Stimulated activated CD4-positive, alpha-beta T cell treated with anti-CD3 and anti-CD28 coated beads, TNF-alpha, amount 100 ng/mL, for 4 hours (primary cell): ENCODE measurements around the gene STPG3.

Experiments used
- DNase-seq, 3 experiments: peaks; one replicate each; pipeline ENCODE4 v3.0.0-alpha.2; 2020; ENCODE audit warnings: low read depth in 3 of 3

The STPG3 gene

GRCh38 chr9:137265496-137266161, 14.5 kb downstream of the STPG3 start:
- DNase-seq, result no peak

DNA sequence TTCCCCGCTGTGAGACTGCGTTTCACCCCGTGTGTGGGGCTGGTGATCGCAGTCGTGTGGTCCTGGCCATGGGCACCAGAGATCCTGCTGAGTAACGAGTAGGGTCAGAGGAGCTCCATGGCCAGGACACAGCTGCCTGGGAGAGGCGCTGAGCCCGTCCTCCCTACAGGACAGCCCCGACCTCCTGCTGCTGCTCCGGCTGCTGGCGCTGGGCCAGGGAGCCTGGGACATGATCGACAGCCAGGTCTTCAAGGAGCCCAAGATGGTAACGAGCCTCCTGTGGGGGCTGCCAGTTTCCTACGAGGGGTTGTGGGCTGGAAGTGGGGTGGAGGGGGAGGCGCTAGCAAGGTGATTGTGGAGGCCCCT, 15.1 kb downstream of the STPG3 start:
- no peak for DNase-seq

DNA sequence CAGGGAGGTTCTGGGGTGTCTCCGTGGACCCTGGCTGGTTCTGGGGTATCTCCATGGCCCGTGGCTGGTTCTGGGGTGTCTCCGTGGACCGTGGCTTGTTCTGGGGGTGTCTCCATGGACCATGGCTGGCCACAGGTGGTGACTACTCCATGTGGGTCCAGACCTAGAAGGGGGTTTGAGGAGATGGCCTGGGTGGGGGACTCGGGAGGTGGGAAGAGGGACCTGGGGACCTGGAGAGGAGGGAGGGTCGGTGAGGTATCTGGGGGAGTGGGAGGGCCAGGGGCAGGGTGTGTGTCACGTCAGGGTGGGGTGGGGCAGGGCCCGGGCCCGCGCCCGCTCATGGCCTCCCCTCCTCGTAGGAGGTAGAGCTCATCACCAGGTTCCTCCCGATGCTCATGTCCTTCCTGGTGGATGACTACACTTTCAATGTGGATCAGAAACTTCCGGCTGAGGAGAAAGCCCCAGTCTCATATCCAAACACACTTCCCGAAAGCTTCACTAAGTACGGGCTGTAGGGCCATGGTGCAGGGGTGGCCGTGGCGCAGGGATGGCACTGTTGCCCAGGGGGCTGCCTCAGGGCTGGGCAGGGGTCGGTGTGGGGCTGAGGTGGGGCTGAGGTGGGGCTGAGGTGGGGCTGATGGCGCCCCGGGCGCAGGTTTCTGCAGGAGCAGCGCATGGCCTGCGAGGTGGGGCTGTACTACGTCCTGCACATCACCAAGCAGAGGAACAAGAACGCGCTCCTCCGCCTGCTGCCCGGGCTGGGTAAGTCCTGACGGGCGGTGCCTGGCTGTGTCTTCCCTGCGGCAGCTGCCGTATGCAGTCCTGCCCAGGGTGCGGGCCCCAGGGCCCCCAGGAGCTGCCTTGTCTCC, 15.7 kb downstream of the STPG3 start:
- DNase-seq, result no peak

DNA sequence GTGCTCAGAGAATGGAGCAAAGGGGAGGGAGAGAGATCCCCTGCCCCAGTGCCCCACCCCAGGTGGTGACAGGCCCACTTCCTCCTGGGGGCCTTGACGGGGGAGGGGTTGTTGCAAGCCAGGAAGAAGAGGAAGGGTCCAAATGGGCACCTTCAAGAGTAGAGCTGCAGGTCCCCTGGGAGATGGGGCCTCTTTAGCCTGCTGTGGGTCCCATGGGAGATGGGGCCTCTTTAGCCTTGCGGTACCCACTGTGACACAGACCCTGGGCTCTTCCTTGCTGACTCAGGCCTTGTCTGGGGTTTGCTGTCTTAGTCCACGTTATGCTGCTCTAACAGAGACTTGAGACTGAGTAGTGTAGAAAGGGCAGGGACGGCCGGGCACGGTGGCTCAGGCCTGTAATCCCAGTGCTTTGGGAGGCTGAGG, 16.9 kb downstream of the STPG3 start:
- DNase-seq, result no peak

- no peak for DNase-seq
Observed at GRCh38 chr9:137268538-137269201, 17.6 kb downstream of the STPG3 start.

GRCh38 chr9:137269231-137269772, 18.2 kb downstream of the STPG3 start:
- DNase-seq, result no peak

DNA sequence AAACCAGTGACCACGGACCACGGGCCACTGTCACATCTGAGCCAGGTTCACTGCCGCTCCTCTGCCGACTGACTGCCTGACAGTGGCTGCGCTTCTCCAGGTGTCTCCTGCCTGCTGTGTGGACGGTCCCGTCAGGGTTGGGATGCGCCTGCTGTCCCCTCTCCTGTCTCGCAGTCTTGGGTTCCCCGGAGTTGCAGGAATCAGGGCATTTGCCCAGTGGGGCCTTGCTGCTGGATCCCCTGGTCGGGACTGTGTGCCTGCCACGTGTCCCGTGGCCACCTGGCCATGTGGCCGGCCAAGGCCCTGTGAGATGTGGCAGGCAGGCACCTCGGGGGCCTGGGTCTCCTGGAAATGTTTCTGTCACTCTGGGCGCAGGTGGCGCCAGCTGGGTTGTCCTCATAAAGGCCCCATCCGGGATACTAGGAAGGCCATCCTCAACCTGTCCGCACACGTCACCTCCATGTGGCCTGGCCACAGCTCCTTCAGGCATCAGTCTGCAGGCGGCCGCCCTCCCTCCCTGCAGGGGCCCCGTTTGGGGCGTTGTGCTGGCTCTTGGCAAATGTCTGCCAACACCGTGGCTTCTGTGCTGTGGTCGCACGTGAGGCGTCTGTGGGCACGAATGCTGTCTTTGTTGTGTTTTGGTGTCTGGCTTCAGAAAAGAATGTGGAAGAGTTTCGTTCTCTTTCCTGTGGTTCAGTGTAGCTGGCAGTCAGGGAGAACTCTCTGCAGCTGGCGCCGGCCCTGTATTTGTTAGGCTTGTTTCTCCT, 20.0 kb downstream of the STPG3 start:
- no peak for DNase-seq

DNA sequence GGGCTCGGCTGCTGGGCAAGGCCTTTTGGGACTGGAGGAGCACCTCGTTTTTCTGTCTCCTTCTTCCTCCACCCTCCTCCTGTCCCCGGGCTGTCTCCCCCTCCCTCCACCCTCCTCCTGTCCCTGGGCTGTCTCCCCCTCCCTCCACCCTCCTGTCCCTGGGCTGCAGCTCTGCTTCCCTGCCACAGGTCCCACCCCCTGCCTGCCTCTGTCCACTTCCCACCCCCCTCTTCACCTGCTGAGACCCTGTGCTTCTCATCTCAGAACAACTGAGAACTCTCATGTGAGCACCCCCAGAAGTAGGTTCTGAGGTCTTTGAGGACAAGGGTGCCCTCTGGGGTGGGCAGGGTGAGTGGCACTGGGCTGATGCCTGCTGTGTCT, 20.6 kb downstream of the STPG3 start:
- DNase-seq, result no peak

DNA sequence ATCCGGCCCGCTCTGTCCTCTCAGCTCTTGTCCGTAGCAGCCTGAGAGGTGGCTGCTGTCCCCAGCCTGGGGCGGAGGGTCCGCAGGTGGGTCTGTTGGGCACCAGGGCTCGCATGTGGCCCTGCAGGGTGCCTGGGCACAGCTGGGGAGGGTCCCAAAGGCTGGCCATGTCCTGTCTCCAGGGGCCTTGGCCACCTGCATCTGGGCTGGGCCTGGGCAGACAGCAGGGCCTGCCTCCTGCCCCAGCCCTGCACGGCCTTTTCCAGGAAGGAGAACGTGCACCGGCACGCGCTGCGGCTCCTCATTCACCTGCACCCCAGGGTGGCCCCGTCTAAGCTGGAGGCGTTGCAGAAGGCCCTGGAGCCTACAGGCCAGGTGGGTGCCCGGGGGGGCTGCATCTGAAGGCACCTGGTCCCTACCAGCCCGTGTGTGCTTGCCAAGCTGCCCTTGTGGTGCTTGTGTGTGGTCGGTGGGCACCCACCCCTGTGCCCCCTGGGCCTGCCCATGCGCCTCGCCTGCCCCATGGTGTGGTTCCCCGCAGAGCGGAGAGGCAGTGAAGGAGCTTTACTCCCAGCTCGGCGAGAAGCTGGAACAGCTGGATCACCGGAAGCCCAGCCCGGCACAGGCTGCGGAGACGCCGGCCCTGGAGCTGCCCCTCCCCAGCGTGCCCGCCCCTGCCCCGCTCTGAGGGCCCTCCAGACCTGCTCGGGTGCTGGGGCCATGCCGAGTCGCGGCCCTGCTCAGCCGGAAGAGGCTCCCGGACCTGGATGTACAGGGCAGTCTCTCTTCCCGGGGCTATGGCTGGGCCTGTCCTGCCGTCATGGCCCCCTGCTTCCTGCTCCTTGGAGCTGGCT, 21.4 kb downstream of the STPG3 start:
- DNase-seq, result no peak

- no peak for DNase-seq
Observed at GRCh38 chr9:137273095-137273490, 22.0 kb downstream of the STPG3 start.

GRCh38 chr9:137273611-137274320, 22.7 kb downstream of the STPG3 start:
- DNase-seq, result no peak

DNA sequence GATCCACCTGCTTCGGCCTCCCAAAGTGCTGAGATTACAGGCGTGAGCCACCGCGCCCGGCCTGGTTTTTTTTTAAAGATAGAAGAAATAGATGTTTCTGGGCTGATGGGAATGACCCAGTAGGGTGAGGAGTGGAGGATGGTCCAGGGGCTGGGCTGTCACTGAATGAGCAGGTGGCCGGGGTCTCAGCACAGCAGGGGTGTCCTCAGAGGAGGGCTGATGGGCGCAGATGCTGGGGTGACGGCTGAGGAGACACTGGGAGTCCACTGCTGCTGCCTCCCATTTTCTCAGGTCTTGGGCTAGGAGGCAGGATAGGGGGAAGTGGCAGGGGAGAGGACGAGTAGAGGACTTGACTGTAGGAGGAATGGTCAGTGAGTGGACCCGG, 24.1 kb downstream of the STPG3 start:
- no peak for DNase-seq

GRCh38 chr9:137275588-137276472, 24.7 kb downstream of the STPG3 start:
- no peak for DNase-seq

- DNase-seq, result no peak
Observed at GRCh38 chr9:137276473-137277328, 25.6 kb downstream of the STPG3 start.

DNA sequence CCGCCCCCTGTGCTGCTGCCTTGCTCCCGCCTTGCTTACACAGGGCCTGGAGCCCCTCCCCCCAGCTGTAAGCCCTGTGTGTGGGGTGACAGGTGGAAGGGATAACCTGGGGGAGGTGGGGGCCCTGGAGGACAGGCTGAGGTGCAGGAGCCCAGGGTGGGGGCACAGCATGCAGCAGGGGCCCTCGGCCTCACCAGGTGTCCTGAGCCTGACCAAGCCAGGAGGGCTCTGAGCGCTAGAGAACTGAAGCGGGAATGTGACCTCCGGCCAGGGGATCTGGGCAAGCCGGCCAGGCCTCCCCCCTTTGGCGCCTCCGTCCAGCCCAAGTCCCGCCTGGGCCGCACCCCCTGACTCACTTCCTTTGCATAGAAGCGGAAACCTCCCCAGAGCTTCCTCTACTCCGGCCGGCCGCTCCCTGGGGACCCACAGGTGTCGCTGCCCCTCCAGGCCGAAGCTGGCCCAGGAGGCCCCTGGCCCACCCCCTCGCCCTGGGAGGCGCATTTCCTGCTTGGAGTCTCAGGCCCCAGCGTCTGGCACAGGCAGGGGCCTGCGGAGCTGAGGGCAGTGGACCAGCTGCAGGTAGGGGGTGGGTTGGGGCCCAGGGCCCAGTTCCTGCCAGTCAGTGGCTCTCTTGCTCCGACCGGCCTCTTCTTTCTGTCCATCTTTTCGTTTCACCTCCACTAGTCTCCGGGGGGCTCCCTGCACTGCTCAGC, 26.4 kb downstream of the STPG3 start, which contains the start of gene TOR4A:
TOR4A (plus strand) TSS at position 398 of the 713 bp plus-strand sequence. CDS start 964 bp downstream, outside the sequence.
- no peak for DNase-seq

GRCh38 chr9:137278061-137278701, 27.1 kb downstream of the STPG3 start:
- no peak for DNase-seq
